NCI-H460 (cell line): ENCODE measurements around the gene SCN2A. TPM values are rescaled to one million over a fixed set of nuclear protein-coding genes. Genes with fewer than 3 reads are reported as not detected.
"Not testable (repeated sequence)": the region's sequence is repeated elsewhere in the genome, so short reads cannot be mapped to it uniquely, and the experiment has no call there.

Source experiments
- DNase-seq: peaks from one replicate; pipeline ENCODE4 v3.0.0-alpha.2; 2016; ENCODE audit warnings: low read depth; ENCODE audit errors: extremely low read depth
- total RNA-seq: library from RNA; depleted of rRNA; stranded (reverse); fragments of >200 nt; shearing (Covaris generic); gene quantifications from 2 replicates; pipeline ENCODE4 v1.2.3, GENCODE V29; 2014

The SCN2A gene
- total RNA-seq, 1 experiment from 2014 or later: not detected

GRCh38 chr2:165307317-165307716, 68.1 kb downstream of the SCN2A start:
- no peak for DNase-seq

GRCh38 chr2:165311949-165312348, 72.7 kb downstream of the SCN2A start:
- DNase-seq: no peak

GRCh38 chr2:165312999-165313398, 73.8 kb downstream of the SCN2A start:
- DNase-seq: no peak

- no peak for DNase-seq
Observed at GRCh38 chr2:165313509-165313908, 74.3 kb downstream of the SCN2A start.

- DNase-seq: no peak
Observed at GRCh38 chr2:165328272-165328671, 89.1 kb downstream of the SCN2A start.

GRCh38 chr2:165344276-165344675, 105.1 kb downstream of the SCN2A start:
- DNase-seq: not testable (repeated sequence)

- DNase-seq: no peak
Observed at GRCh38 chr2:165348441-165348840, 109.2 kb downstream of the SCN2A start.

- no peak for DNase-seq
Observed at GRCh38 chr2:165349181-165349580, 110.0 kb downstream of the SCN2A start.

- peak; percentile 38 for DNase-seq
Observed at GRCh38 chr2:165357758-165358157, 118.5 kb downstream of the SCN2A start.

- DNase-seq: no peak
Observed at GRCh38 chr2:165361514-165361913, 122.3 kb downstream of the SCN2A start.

- DNase-seq: no peak
Observed at GRCh38 chr2:165369131-165369897, 130.1 kb downstream of the SCN2A start.

GRCh38 chr2:165369898-165370296, 130.7 kb downstream of the SCN2A start:
- no peak for DNase-seq

- DNase-seq: no peak
Observed at GRCh38 chr2:165371356-165371755, 132.1 kb downstream of the SCN2A start.

GRCh38 chr2:165373278-165374010, 134.2 kb downstream of the SCN2A start:
- no peak for DNase-seq

GRCh38 chr2:165376571-165376975, 137.4 kb downstream of the SCN2A start:
- no peak for DNase-seq

- DNase-seq: no peak
Observed at GRCh38 chr2:165382362-165382761, 143.1 kb downstream of the SCN2A start.

- no peak for DNase-seq
Observed at GRCh38 chr2:165390875-165391274, 151.7 kb downstream of the SCN2A start.

GRCh38 chr2:165391791-165392190, 152.6 kb downstream of the SCN2A start:
- DNase-seq: no peak

- DNase-seq: not testable (repeated sequence)
Observed at GRCh38 chr2:165398603-165399002, 159.4 kb downstream of the SCN2A start.

- DNase-seq: peak; percentile 58
Observed at GRCh38 chr2:165401285-165401852, 162.2 kb downstream of the SCN2A start.

GRCh38 chr2:165402162-165402561, 162.9 kb downstream of the SCN2A start:
- DNase-seq: no peak

GRCh38 chr2:165406173-165406572, 167.0 kb downstream of the SCN2A start:
- DNase-seq: no peak
